K562 (cell line): ENCODE results near the gene TBX6. TPM values are rescaled to one million over a fixed set of nuclear protein-coding genes. Genes with fewer than 3 reads are reported as not detected.

Experiments
- ARID1B ChIP-seq: fragments of 450-650 bp; IDR thresholded peaks from 2 replicates; pipeline ENCODE4 v1.6.1; 2016; ENCODE audit warnings: antibody characterized with exemption, mild to moderate bottlenecking, inconsistent platforms
- BHLHE40 ChIP-seq: IDR thresholded peaks from 2 replicates; pipeline ENCODE4 v1.6.1; 2011; ENCODE audit warnings: low read length, improper control_type of control experiment
- CBFB ChIP-seq: sonication (generic); formaldehyde crosslinking; IDR thresholded peaks from 2 replicates; pipeline ENCODE4 v1.4.0; 2020; ENCODE audit warnings: mild to moderate bottlenecking, missing genetic modification reagents
- COPS2 ChIP-seq: fragments of 450-650 bp; conservative IDR thresholded peaks from 2 replicates; pipeline ENCODE4 v1.6.1; 2016; ENCODE audit warnings: mild to moderate bottlenecking, moderate library complexity
- CXXC5 ChIP-seq: fragments of 250-450 bp; sonication (Bioruptor Pico); IDR thresholded peaks from 2 replicates; pipeline ENCODE4 v1.8.0; 2022; ENCODE audit warnings: inconsistent platforms, mild to moderate bottlenecking, moderate library complexity
- EHMT2 ChIP-seq: fragments of 450-650 bp; IDR thresholded peaks from 2 replicates; pipeline ENCODE4 v1.6.1; 2018; ENCODE audit warnings: antibody characterized with exemption
- EP300 ChIP-seq: IDR thresholded peaks from 2 replicates; pipeline ENCODE4 v1.6.1; 2012; ENCODE audit warnings: low read length, improper control_type of control experiment
- EP400 ChIP-seq: fragments of 450-650 bp; IDR thresholded peaks from 2 replicates; pipeline ENCODE4 v1.6.1; 2017; ENCODE audit warnings: antibody characterized with exemption, mild to moderate bottlenecking, moderate library complexity
- HDAC1 ChIP-seq, 2 experiments: fragments of 450-650 bp; IDR thresholded peaks; 2 replicates each; pipeline ENCODE4 v1.6.1; 2016 to 2017; ENCODE audit warnings: inconsistent platforms in 1 of 2, mild to moderate bottlenecking in 1 of 2, moderate library complexity in 1 of 2
- HLTF ChIP-seq: fragments of 450-650 bp; IDR thresholded peaks from 2 replicates; pipeline ENCODE4 v1.6.1; 2016
- ILF3 ChIP-seq: fragments of 450-650 bp; IDR thresholded peaks from 2 replicates; pipeline ENCODE4 v1.6.1; 2018; ENCODE audit warnings: antibody characterized with exemption, mild to moderate bottlenecking, moderate library complexity, borderline replicate concordance
- IRF1 ChIP-seq: sonication (generic); formaldehyde crosslinking; IDR thresholded peaks from 2 replicates; pipeline ENCODE4 v1.8.0; 2022; ENCODE audit warnings: missing genetic modification reagents, mild to moderate bottlenecking, borderline replicate concordance
- MTA2 ChIP-seq: fragments of 450-650 bp; IDR thresholded peaks from 2 replicates; pipeline ENCODE4 v1.6.1; 2016; ENCODE audit warnings: low read depth
- SAFB2 ChIP-seq: fragments of 200-400 bp; formaldehyde crosslinking; IDR thresholded peaks from 2 replicates; pipeline ENCODE4 v1.6.1; 2018; ENCODE audit warnings: borderline replicate concordance, low read length, low read depth, moderate library complexity; ENCODE audit not compliant: severe bottlenecking
- SMAD1 ChIP-seq: fragments of 150-350 bp; IDR thresholded peaks from 2 replicates; pipeline ENCODE4 v1.6.1; 2014; ENCODE audit warnings: low read length, low read depth; ENCODE audit not compliant: partially characterized antibody
- SMARCC2 ChIP-seq: fragments of 450-650 bp; IDR thresholded peaks from 2 replicates; pipeline ENCODE4 v1.6.1; 2017; ENCODE audit warnings: antibody characterized with exemption, moderate library complexity, mild to moderate bottlenecking, low read depth
- SPI1 ChIP-seq: IDR thresholded peaks from 2 replicates; pipeline ENCODE4 v1.6.1; 2011; ENCODE audit warnings: low read depth, low read length, control low read depth, borderline replicate concordance
- SRSF3 ChIP-seq: fragments of 200-400 bp; formaldehyde crosslinking; IDR thresholded peaks from 2 replicates; pipeline ENCODE4 v1.6.1; 2016; ENCODE audit warnings: mild to moderate bottlenecking, low read length, moderate library complexity; ENCODE audit not compliant: insufficient read depth
- TAF9B ChIP-seq: fragments of 450-650 bp; IDR thresholded peaks from 2 replicates; pipeline ENCODE4 v1.6.1; 2018; ENCODE audit warnings: mild to moderate bottlenecking; ENCODE audit not compliant: partially characterized antibody
- TBL1XR1 ChIP-seq, 2 experiments: IDR thresholded peaks; 2 replicates each; pipeline ENCODE4 v1.6.1; 2012; ENCODE audit warnings: improper control_type of control experiment in 2 of 2, low read length in 2 of 2, mild to moderate bottlenecking in 1 of 2
- THAP12 ChIP-seq: fragments of 250-450 bp; sonication (Bioruptor Pico); IDR thresholded peaks from 2 replicates; pipeline ENCODE4 v1.9.0; 2021; ENCODE audit warnings: mild to moderate bottlenecking, inconsistent platforms
- ZFP1 ChIP-seq: fragments of 450-650 bp; formaldehyde crosslinking; IDR thresholded peaks from 2 replicates; pipeline ENCODE4 v1.4.0; 2020; ENCODE audit warnings: mild to moderate bottlenecking, mixed read lengths
- ZNF263 ChIP-seq: sonication (generic); formaldehyde crosslinking; IDR thresholded peaks from 2 replicates; pipeline ENCODE4 v1.8.0; 2022; ENCODE audit warnings: mild to moderate bottlenecking, missing genetic modification reagents, borderline replicate concordance
- ZNF282 ChIP-seq: sonication (generic); formaldehyde crosslinking; IDR thresholded peaks from 2 replicates; pipeline ENCODE4 v1.8.1; 2023; ENCODE audit warnings: missing genetic modification reagents
- ZNF3 ChIP-seq: fragments of 250-450 bp; sonication (Bioruptor Pico); IDR thresholded peaks from 2 replicates; pipeline ENCODE4 v1.5.0; 2021; ENCODE audit warnings: mild to moderate bottlenecking, moderate library complexity
- ZNF583 ChIP-seq: fragments of 250-450 bp; sonication (Bioruptor Pico); IDR thresholded peaks from 2 replicates; pipeline ENCODE4 v1.4.0; 2020
- ZNF668 ChIP-seq: fragments of 250-450 bp; sonication (Bioruptor Pico); IDR thresholded peaks from 2 replicates; pipeline ENCODE4 v1.8.0; 2022; ENCODE audit warnings: mild to moderate bottlenecking, inconsistent platforms
- polyA plus RNA-seq, 8 experiments: library from polyadenylated mRNA; depleted of rRNA in 4 of 8; stranded (reverse) in 5 of 8; unstranded in 3 of 8; fragments of >200 nt; fragmentation: Nextera tagmentation in 2 of 8; fragmentation: Illumina TruSeq in 1 of 8; extraction: Ambion mirVana in 2 of 8; extraction: Trizol in 1 of 8; gene quantifications; 2 replicates each; pipeline versions ENCODE4 v1.2.1 to v1.2.3, GENCODE V29; 2011 to 2014; ENCODE audit warnings: inconsistent platforms in 1 of 8, missing spikeins in 1 of 8
- total RNA-seq, 7 experiments: library from RNA; depleted of rRNA in 6 of 7; stranded (reverse); fragments of >200 nt in 6 of 7; fragmentation: Illumina TruSeq in 2 of 7; extraction: Trizol in 2 of 7; gene quantifications; 2 replicates each; pipeline versions ENCODE4 v1.2.1 to v1.2.3, GENCODE V29; 2011 to 2021; ENCODE audit warnings: low replicate concordance in 1 of 7
- TF ChIP-seq, protein P1 (sequence below): sonication (generic); formaldehyde crosslinking; IDR thresholded peaks from 2 replicates; pipeline ENCODE4 v1.8.1; 2022; ENCODE audit warnings: missing genetic modification reagents

TBX6 gene
- total and polyA plus RNA-seq, 9 of the 15 experiments (the other 6 are each of a cell fraction or from before 2014, with no cell fraction given) = 0.07 to 0.58 (median 0.11) TPM; not detected in 2

DNA sequence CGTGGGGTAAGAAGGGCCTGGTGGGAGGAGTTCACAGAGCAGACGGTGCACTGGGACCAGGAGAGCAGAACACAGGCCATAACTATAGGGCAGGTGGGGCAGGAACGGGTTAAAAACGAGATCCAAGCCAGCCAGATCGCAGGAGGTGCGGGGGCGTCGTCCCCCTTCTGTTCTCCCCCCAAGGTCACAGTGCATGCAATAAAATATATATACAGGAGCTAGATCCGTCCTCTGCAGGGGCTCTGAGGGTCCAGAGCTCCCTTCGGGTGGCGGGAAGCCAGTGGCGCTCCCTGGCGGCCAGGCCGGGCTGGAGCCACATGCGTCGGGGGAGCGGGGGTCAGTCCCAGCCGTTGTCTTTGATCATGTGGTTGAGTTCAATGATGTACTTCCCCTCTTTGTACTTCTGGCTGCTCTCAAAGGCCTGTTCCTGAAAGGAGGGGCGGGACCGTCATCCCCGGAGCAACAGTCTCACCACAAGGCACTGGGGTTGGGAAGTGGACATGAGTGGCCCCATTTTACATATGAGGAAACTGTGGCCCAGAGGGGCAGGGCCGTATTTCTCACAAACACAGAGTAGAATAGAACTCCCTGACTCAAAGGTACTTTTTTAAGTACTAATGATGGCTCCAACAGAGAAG is 768 bp upstream of the TBX6 start (continued):
- TF ChIP-seq, protein P1, sequence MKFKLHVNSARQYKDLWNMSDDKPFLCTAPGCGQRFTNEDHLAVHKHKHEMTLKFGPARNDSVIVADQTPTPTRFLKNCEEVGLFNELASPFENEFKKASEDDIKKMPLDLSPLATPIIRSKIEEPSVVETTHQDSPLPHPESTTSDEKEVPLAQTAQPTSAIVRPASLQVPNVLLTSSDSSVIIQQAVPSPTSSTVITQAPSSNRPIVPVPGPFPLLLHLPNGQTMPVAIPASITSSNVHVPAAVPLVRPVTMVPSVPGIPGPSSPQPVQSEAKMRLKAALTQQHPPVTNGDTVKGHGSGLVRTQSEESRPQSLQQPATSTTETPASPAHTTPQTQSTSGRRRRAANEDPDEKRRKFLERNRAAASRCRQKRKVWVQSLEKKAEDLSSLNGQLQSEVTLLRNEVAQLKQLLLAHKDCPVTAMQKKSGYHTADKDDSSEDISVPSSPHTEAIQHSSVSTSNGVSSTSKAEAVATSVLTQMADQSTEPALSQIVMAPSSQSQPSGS (CRISPR knock-in tag) = no peak
- TF ChIP-seq EP300 (peak; percentile 57; the same call in 1 of the 2 replicates), SMARCC2 (no peak), ZNF668 (CRISPR knock-in tag) (peak; percentile 96), MTA2 (no peak), TAF9B (peak; percentile 45), EHMT2 (no peak), ARID1B (0 out of 2 replicates have a peak, but pooled peaks have one; percentile 51), ZNF3 (CRISPR knock-in tag) (peak; percentile 80; the same call in 1 of the 2 replicates), SRSF3 (no peak), SMAD1 (no peak), TBL1XR1 (IDR thresholded peaks at IDR 0.05; ENCODE audit: low read length in 2 of 2) (peak in 1 of 2 experiments; percentile 65; a peak in 1 of 4 replicates), ZNF263 (CRISPR knock-in tag) (no peak; the same call in 1 of the 2 replicates), HLTF (no peak), BHLHE40 (peak; percentile 62), THAP12 (CRISPR knock-in tag) (no peak), CXXC5 (CRISPR knock-in tag) (peak; percentile 94), ZFP1 (CRISPR knock-in tag) (peak; percentile 65), EP400 (peak; percentile 91), ZNF282 (CRISPR knock-in tag) (no peak), IRF1 (CRISPR knock-in tag) (no peak), SPI1 (peak; percentile 91), CBFB (CRISPR knock-in tag) (no peak), ILF3 (no peak), ZNF583 (CRISPR knock-in tag) (peak; percentile 98), SAFB2 (no peak), HDAC1 (IDR thresholded peaks at IDR 0.05) (peak; percentile 6 to 56; a peak in 1 of 4 replicates), COPS2 (no peak)
